DOHH2 (cell line): Measurements from ENCODE around the gene ARL16.

ENCODE experiments used
- H3F3A ChIP-seq: fragments of 200-600 bp; sonication (generic), shearing (Covaris generic); 2 replicates; pipeline ENCODE4 v1.6.0; 2016; ENCODE audit warnings: antibody characterized with exemption, mild to moderate bottlenecking; ENCODE audit not compliant: control insufficient read depth, insufficient read depth
- H3K27ac ChIP-seq: fragments of 200-600 bp; sonication (generic); 2 replicates; pipeline ENCODE4 v1.5.1; 2014; ENCODE audit warnings: low read depth, mild to moderate bottlenecking, low read length, moderate library complexity
- H3K27me3 ChIP-seq: fragments of 200-600 bp; sonication (generic); 2 replicates; pipeline ENCODE4 v1.6.1; 2014; ENCODE audit warnings: mild to moderate bottlenecking, low read length, mixed read lengths; ENCODE audit not compliant: control insufficient read depth
- H3K36me3 ChIP-seq: fragments of 200-600 bp; sonication (generic); 2 replicates; pipeline ENCODE4 v1.6.1; 2014; ENCODE audit warnings: mild to moderate bottlenecking, low read length, moderate library complexity, mixed read lengths; ENCODE audit not compliant: control insufficient read depth
- H3K4me1 ChIP-seq: fragments of 200-600 bp; sonication (generic); 2 replicates; pipeline ENCODE4 v1.6.1; 2014; ENCODE audit warnings: mild to moderate bottlenecking, low read length, mixed read lengths; ENCODE audit not compliant: control insufficient read depth
- H3K4me2 ChIP-seq: fragments of 200-600 bp; sonication (generic); 2 replicates; pipeline ENCODE4 v1.6.0; 2014; ENCODE audit warnings: mild to moderate bottlenecking, low read length, moderate library complexity
- H3K4me3 ChIP-seq: fragments of 200-600 bp; sonication (generic); 2 replicates; pipeline ENCODE4 v1.5.1; 2014; ENCODE audit warnings: mild to moderate bottlenecking, low read length, mixed read lengths
- H3K79me2 ChIP-seq: fragments of 200-600 bp; sonication (generic); 2 replicates; pipeline ENCODE4 v1.6.1; 2014; ENCODE audit warnings: mild to moderate bottlenecking, low read length, mixed read lengths; ENCODE audit not compliant: control insufficient read depth
- H3K9me2 ChIP-seq: fragments of 200-600 bp; sonication (generic); replicated peaks from 2 replicates; pipeline ENCODE4 v1.6.1; 2014; ENCODE audit warnings: mild to moderate bottlenecking, low read length, mixed read lengths; ENCODE audit not compliant: control insufficient read depth
- H3K9me3 ChIP-seq: fragments of 200-600 bp; sonication (generic); 2 replicates; pipeline ENCODE4 v1.6.1; 2014; ENCODE audit warnings: antibody characterized with exemption, low read length, mixed read lengths; ENCODE audit not compliant: control insufficient read depth, insufficient read depth
- H4K20me1 ChIP-seq: fragments of 200-600 bp; sonication (generic); 2 replicates; pipeline ENCODE4 v1.6.0; 2014; ENCODE audit warnings: low read depth, mild to moderate bottlenecking, antibody characterized with exemption, low read length, moderate library complexity; ENCODE audit not compliant: control insufficient read depth, insufficient read depth
- EZH2phosphoT487 ChIP-seq: fragments of 200-600 bp; sonication (generic); IDR thresholded peaks from 2 replicates; pipeline ENCODE4 v1.6.1; 2017; ENCODE audit warnings: borderline replicate concordance, mild to moderate bottlenecking, antibody characterized with exemption, low read length, moderate library complexity, mixed read lengths
- TF ChIP-seq, protein P1 (sequence below): fragments of 200-600 bp; sonication (generic); IDR thresholded peaks from one replicate; pipeline ENCODE4 v1.5.1; 2014; ENCODE audit warnings: antibody characterized with exemption, mild to moderate bottlenecking, low read depth, low read length; ENCODE audit not compliant: poor library complexity, severe bottlenecking

The ARL16 gene

DNA sequence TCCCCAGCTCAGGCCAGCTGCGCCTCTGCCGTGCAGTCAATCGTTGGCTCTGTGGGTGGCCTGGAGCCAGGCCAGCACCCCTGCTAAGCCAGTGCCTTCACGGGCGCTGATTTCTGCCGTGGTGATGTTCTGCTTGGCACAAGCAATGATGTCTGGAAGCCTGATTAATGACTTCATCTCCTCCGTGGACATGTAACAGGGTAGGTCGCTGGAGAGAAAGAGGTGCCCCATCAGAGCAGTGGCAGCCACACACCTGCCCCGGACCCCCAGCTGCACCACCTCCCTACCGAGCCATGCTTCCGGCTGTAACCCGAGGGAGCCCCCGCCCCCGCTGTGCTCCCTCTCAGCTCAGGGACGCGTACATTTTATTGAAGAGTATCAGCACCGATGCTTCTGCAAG is 1.9 kb downstream of the ARL16 start:
- no peak overlapping the region for H3K27ac ChIP-seq
- peaks cover 51% of the 10 kb centered on the region for H3K79me2 ChIP-seq

DNA sequence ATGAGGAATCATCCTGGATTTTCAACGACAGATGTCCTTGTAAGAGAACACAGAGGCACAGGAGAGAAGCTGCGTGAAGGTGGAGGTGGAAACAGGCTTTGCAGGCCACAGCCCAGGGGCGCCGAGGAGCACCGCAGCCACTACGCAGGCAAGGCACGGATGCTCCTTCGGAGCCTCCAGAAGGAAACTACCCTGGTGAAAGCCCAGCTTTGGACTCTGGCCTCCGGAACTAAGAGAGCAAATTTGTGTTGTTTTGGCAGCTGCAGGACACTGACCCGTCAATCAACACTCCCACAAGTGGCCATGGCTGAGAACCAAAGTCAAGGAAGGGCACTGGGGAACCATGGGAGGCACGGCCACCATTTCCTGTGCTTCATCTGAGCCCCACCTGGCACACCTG is 3.4 kb downstream of the ARL16 start:
- no peak overlapping the region for H3K4me2 ChIP-seq
- H4K20me1 ChIP-seq, result peaks cover 12% of the 10 kb centered on the region; the same call in 1 of the 2 replicates
- peaks cover 5% of the 10 kb centered on the region for H3F3A ChIP-seq
- peaks cover 15% of the 10 kb centered on the region for H3K4me1 ChIP-seq
- no peaks in the 10 kb centered on the region for H3K9me2 ChIP-seq
- H3K27me3 ChIP-seq, result no peaks in the 10 kb centered on the region
- H3K36me3 ChIP-seq, result peaks cover 30% of the 10 kb centered on the region
- TF ChIP-seq, protein P1, sequence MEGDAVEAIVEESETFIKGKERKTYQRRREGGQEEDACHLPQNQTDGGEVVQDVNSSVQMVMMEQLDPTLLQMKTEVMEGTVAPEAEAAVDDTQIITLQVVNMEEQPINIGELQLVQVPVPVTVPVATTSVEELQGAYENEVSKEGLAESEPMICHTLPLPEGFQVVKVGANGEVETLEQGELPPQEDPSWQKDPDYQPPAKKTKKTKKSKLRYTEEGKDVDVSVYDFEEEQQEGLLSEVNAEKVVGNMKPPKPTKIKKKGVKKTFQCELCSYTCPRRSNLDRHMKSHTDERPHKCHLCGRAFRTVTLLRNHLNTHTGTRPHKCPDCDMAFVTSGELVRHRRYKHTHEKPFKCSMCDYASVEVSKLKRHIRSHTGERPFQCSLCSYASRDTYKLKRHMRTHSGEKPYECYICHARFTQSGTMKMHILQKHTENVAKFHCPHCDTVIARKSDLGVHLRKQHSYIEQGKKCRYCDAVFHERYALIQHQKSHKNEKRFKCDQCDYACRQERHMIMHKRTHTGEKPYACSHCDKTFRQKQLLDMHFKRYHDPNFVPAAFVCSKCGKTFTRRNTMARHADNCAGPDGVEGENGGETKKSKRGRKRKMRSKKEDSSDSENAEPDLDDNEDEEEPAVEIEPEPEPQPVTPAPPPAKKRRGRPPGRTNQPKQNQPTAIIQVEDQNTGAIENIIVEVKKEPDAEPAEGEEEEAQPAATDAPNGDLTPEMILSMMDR, result no peak
- TF ChIP-seq EZH2phosphoT487, result no peak
- H3K27ac ChIP-seq, result no peak overlapping the region
- no peak overlapping the region for H3K4me3 ChIP-seq
- no peaks in the 10 kb centered on the region for H3K9me3 ChIP-seq
- H3K79me2 ChIP-seq, result peaks cover 36% of the 10 kb centered on the region

More for the DNA sequence above, 1.9 kb downstream of the ARL16 start:
- TF ChIP-seq EZH2phosphoT487, result no peak
- TF ChIP-seq, protein P1, result no peak
- Histone ChIP-seq H3K4me1 (peaks cover 22% of the 10 kb centered on the region), H3K36me3 (peaks cover 40% of the 10 kb centered on the region), H3K4me2 (no peak overlapping the region), H3K27me3 (no peaks in the 10 kb centered on the region), H3F3A (no peaks in the 10 kb centered on the region), H3K9me2 (no peaks in the 10 kb centered on the region), H4K20me1 (peaks cover 19% of the 10 kb centered on the region; the same call in 1 of the 2 replicates), H3K4me3 (no peak overlapping the region), H3K9me3 (no peaks in the 10 kb centered on the region)

DNA sequence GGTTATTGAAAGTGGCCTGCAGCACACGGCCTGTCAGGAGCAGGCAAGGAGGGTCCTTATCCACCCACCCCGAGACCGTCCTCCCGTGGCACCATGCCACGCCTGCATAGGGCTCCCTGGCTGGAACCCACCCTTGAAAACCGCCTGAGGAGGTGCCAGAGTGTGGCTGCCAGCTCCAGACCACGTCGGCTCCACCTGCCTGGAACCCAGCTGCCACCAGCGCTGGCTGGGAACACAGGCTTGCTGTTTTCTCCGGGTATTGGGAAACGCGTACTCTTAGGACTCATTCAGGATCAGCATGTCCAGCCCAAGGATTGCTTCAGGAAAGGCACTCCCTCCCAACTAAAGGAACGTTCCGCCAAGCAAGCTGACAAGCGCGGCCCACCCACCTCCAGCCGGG is 6.7 kb downstream of the ARL16 start:
- Histone ChIP-seq H3K4me3 (no peak overlapping the region), H3K9me3 (no peaks in the 10 kb centered on the region), H3K4me2 (no peak overlapping the region), H3K79me2 (peaks cover 6% of the 10 kb centered on the region), H3K27me3 (no peaks in the 10 kb centered on the region), H3K9me2 (no peaks in the 10 kb centered on the region), H4K20me1 (0 out of 2 replicates have a peak, but pooled peaks cover 3% of the 10 kb centered on the region), H3K36me3 (peaks cover 43% of the 10 kb centered on the region), H3K27ac (no peak overlapping the region), H3K4me1 (no peaks in the 10 kb centered on the region), H3F3A (peaks cover 9% of the 10 kb centered on the region)
- no peak for TF ChIP-seq EZH2phosphoT487
- TF ChIP-seq, protein P1, result no peak
